Karpas-422 (cell line): ENCODE measurements around the gene AGTRAP. TPM values are rescaled to one million over a fixed set of nuclear protein-coding genes. Genes with fewer than 3 reads are reported as not detected.
A peak's percentile ranks its signal among the peaks of the same experiment; 100 is the strongest.

Experiments
- DNase-seq: peaks from one replicate; pipeline ENCODE4 v3.0.0-alpha.2; 2015
- H2AFZ ChIP-seq: fragments of 200-600 bp; sonication (generic); 2 replicates; pipeline ENCODE4 v1.6.1; 2014; ENCODE audit warnings: antibody characterized with exemption, low read length, mixed read lengths
- H3K27ac ChIP-seq: fragments of 200-600 bp; sonication (generic); 2 replicates; pipeline ENCODE4 v1.5.1; 2014; ENCODE audit warnings: mild to moderate bottlenecking, low read length, moderate library complexity
- H3K27me3 ChIP-seq: fragments of 200-600 bp; sonication (generic); 2 replicates; pipeline ENCODE4 v1.6.1; 2014; ENCODE audit warnings: low read length, mixed read lengths
- H3K36me3 ChIP-seq: fragments of 200-600 bp; sonication (generic); 2 replicates; pipeline ENCODE4 v1.6.1; 2014; ENCODE audit warnings: low read length, mixed read lengths; ENCODE audit not compliant: insufficient read depth
- H3K4me1 ChIP-seq: fragments of 200-600 bp; sonication (generic); 2 replicates; pipeline ENCODE4 v1.6.1; 2014; ENCODE audit warnings: mild to moderate bottlenecking, low read length, mixed read lengths
- H3K4me2 ChIP-seq: fragments of 200-600 bp; sonication (generic); 2 replicates; pipeline ENCODE4 v1.6.1; 2014; ENCODE audit warnings: low read length, low read depth, mild to moderate bottlenecking; ENCODE audit not compliant: poor library complexity, severe bottlenecking
- H3K4me3 ChIP-seq: fragments of 200-600 bp; sonication (generic); 2 replicates; pipeline ENCODE4 v1.5.1; 2014; ENCODE audit warnings: mild to moderate bottlenecking, antibody characterized with exemption, low read length, mixed read lengths
- H3K79me2 ChIP-seq: fragments of 200-600 bp; sonication (generic); 2 replicates; pipeline ENCODE4 v1.6.1; 2014; ENCODE audit warnings: mild to moderate bottlenecking, low read length, mixed read lengths
- H3K9ac ChIP-seq: fragments of 200-600 bp; sonication (generic); 2 replicates; pipeline ENCODE4 v1.6.0; 2014; ENCODE audit warnings: low read length
- H3K9me2 ChIP-seq: fragments of 200-600 bp; sonication (generic), shearing (Covaris generic); replicated peaks from 2 replicates; pipeline ENCODE4 v1.6.0; 2014; ENCODE audit warnings: mild to moderate bottlenecking, low read length, moderate library complexity; ENCODE audit not compliant: insufficient read depth
- H3K9me3 ChIP-seq: fragments of 300-700, 200-600 bp; sonication (generic); 2 replicates; pipeline ENCODE4 v1.6.1; 2014; ENCODE audit warnings: low read length, mixed read lengths
- H4K20me1 ChIP-seq: fragments of 200-600 bp; sonication (generic); 2 replicates; pipeline ENCODE4 v1.6.1; 2014; ENCODE audit warnings: mild to moderate bottlenecking, antibody characterized with exemption, low read length, low read depth; ENCODE audit not compliant: insufficient read depth
- total RNA-seq: library from RNA; depleted of rRNA; stranded (reverse); fragments of >200 nt; shearing (Covaris generic); gene quantifications from 2 replicates; pipeline ENCODE4 v1.2.3, GENCODE V29; 2014; ENCODE audit warnings: low replicate concordance; rRNA removed

AGTRAP gene
- 24.3 and 24.9 TPM in 2 replicates for total RNA-seq

GRCh38 chr1:11735854-11736745 lies at the start of gene AGTRAP:
Gene AGTRAP (plus strand): TSS chr1:11736136. CDS start chr1:11736209, 73 bp downstream.
- H3K9ac ChIP-seq: peak within 1 kb of the TSS; percentile 90
- H3K79me2 ChIP-seq: no peaks in the 10 kb centered on the region
- H3K9me3 ChIP-seq: no peaks in the 10 kb centered on the region
- H3K9me2 ChIP-seq: no peaks in the 10 kb centered on the region
- H4K20me1 ChIP-seq: peaks cover 4% of the 10 kb centered on the region; the same call in 1 of the 2 replicates
- peak within 1 kb of the TSS; percentile 92 for H3K4me3 ChIP-seq
- peaks cover 24% of the 10 kb centered on the region for H3K4me1 ChIP-seq
- no peaks in the 10 kb centered on the region for H3K36me3 ChIP-seq
- peak within 1 kb of the TSS; percentile 39 for H3K27ac ChIP-seq
- peak within 1 kb of the TSS; percentile 99 for H2AFZ ChIP-seq
- DNase-seq: peak; percentile 95
- no peaks in the 10 kb centered on the region for H3K27me3 ChIP-seq
- H3K4me2 ChIP-seq: peak within 1 kb of the TSS; percentile 98

- no peaks in the 10 kb centered on the region for H3K9me2 ChIP-seq
- no peaks in the 10 kb centered on the region for H3K9me3 ChIP-seq
- DNase-seq: no peak
- H3K4me3 ChIP-seq: no peak overlapping the region
- no peak overlapping the region for H3K9ac ChIP-seq
- H3K4me1 ChIP-seq: peaks cover 19% of the 10 kb centered on the region
- no peak overlapping the region for H3K4me2 ChIP-seq
- H4K20me1 ChIP-seq: no peaks in the 10 kb centered on the region
- no peak overlapping the region for H3K27ac ChIP-seq
- H3K36me3 ChIP-seq: no peaks in the 10 kb centered on the region
- H3K79me2 ChIP-seq: no peaks in the 10 kb centered on the region
- H3K27me3 ChIP-seq: no peaks in the 10 kb centered on the region
- no peak overlapping the region for H2AFZ ChIP-seq
Observed at GRCh38 chr1:11688506-11688905, 47.4 kb upstream of the AGTRAP start.

- Histone ChIP-seq H2AFZ (no peak overlapping the region), H3K9ac (no peak overlapping the region), H3K4me2 (no peak overlapping the region)
Observed at GRCh38 chr1:11690397-11691301, 45.3 kb upstream of the AGTRAP start.

GRCh38 chr1:11691302-11691914 lies 44.5 kb upstream of the AGTRAP start, which contains the start of gene DRAXIN:
Gene DRAXIN (plus strand): TSS chr1:11691710. CDS start chr1:11706259, 14,549 bp downstream.
- H3K4me2 ChIP-seq: no peak within 1 kb of the TSS
- no peak within 1 kb of the TSS for H3K9ac ChIP-seq
- no peaks in the 10 kb centered on the region for H4K20me1 ChIP-seq
- no peak within 1 kb of the TSS for H3K27ac ChIP-seq
- H3K9me2 ChIP-seq: no peaks in the 10 kb centered on the region
- no peaks in the 10 kb centered on the region for H3K27me3 ChIP-seq
- no peak within 1 kb of the TSS for H3K4me3 ChIP-seq
- no peak within 1 kb of the TSS for H2AFZ ChIP-seq
- H3K36me3 ChIP-seq: no peaks in the 10 kb centered on the region
- no peaks in the 10 kb centered on the region for H3K9me3 ChIP-seq
- no peaks in the 10 kb centered on the region for H3K79me2 ChIP-seq
- H3K4me1 ChIP-seq: no peaks in the 10 kb centered on the region
- DNase-seq: no peak

More at GRCh38 chr1:11690397-11691301, 45.3 kb upstream of the AGTRAP start:
- DNase-seq: no peak
- no peaks in the 10 kb centered on the region for H3K79me2 ChIP-seq
- H3K36me3 ChIP-seq: no peaks in the 10 kb centered on the region
- no peaks in the 10 kb centered on the region for H3K9me2 ChIP-seq
- H3K27ac ChIP-seq: no peak overlapping the region
- H3K9me3 ChIP-seq: no peaks in the 10 kb centered on the region
- no peaks in the 10 kb centered on the region for H3K27me3 ChIP-seq
- H3K4me1 ChIP-seq: no peaks in the 10 kb centered on the region
- no peaks in the 10 kb centered on the region for H4K20me1 ChIP-seq
- H3K4me3 ChIP-seq: no peak overlapping the region

- Histone ChIP-seq H2AFZ (no peak overlapping the region), H3K27me3 (no peaks in the 10 kb centered on the region), H3K36me3 (no peaks in the 10 kb centered on the region), H4K20me1 (no peaks in the 10 kb centered on the region), H3K4me2 (no peak overlapping the region), H3K4me3 (no peak overlapping the region), H3K79me2 (no peaks in the 10 kb centered on the region), H3K9ac (no peak overlapping the region), H3K4me1 (no peaks in the 10 kb centered on the region), H3K27ac (no peak overlapping the region), H3K9me3 (no peaks in the 10 kb centered on the region), H3K9me2 (no peaks in the 10 kb centered on the region)
- DNase-seq: no peak
Observed at GRCh38 chr1:11691928-11692711, 43.8 kb upstream of the AGTRAP start.

- no peaks in the 10 kb centered on the region for H3K27me3 ChIP-seq
- H3K36me3 ChIP-seq: no peaks in the 10 kb centered on the region
- no peaks in the 10 kb centered on the region for H4K20me1 ChIP-seq
- no peak overlapping the region for H3K27ac ChIP-seq
- H3K4me3 ChIP-seq: no peak overlapping the region
- no peaks in the 10 kb centered on the region for H3K9me3 ChIP-seq
- no peak overlapping the region for H3K4me2 ChIP-seq
- no peak overlapping the region for H2AFZ ChIP-seq
- H3K9ac ChIP-seq: no peak overlapping the region
- no peak for DNase-seq
- H3K4me1 ChIP-seq: no peaks in the 10 kb centered on the region
- H3K9me2 ChIP-seq: no peaks in the 10 kb centered on the region
- H3K79me2 ChIP-seq: no peaks in the 10 kb centered on the region
Observed at GRCh38 chr1:11693024-11693590, 42.8 kb upstream of the AGTRAP start.

- no peaks in the 10 kb centered on the region for H3K27me3 ChIP-seq
- H3K9me2 ChIP-seq: no peaks in the 10 kb centered on the region
- H3K79me2 ChIP-seq: no peaks in the 10 kb centered on the region
- no peaks in the 10 kb centered on the region for H3K36me3 ChIP-seq
- H3K4me3 ChIP-seq: no peak overlapping the region
- no peaks in the 10 kb centered on the region for H4K20me1 ChIP-seq
- H3K9ac ChIP-seq: no peak overlapping the region
- no peak for DNase-seq
- no peaks in the 10 kb centered on the region for H3K9me3 ChIP-seq
- H3K4me2 ChIP-seq: no peak overlapping the region
- no peak overlapping the region for H3K27ac ChIP-seq
- H2AFZ ChIP-seq: no peak overlapping the region
- no peaks in the 10 kb centered on the region for H3K4me1 ChIP-seq
Observed at GRCh38 chr1:11693917-11694316, 42.0 kb upstream of the AGTRAP start.
